Upper lobe of right lung (tissue), 1 donor: Measurements from ENCODE around the gene SERPINA4. TPM values are rescaled to one million over a fixed set of nuclear protein-coding genes. Genes with fewer than 3 reads are reported as not detected.
"Not testable (repeated sequence)": the region's sequence is repeated elsewhere in the genome, so short reads cannot be mapped to it uniquely, and the experiment has no call there.

Experiments used
- ATAC-seq: fragments of 200-7000 bp; cut with Tn5 transposase; one replicate; pipeline ENCODE4 v1.9.1; 2020; ENCODE audit warnings: mild to moderate bottlenecking, moderate library complexity
- DNase-seq: peaks from one replicate; pipeline ENCODE4 v3.0.0-alpha.2; 2020
- H3K27ac ChIP-seq: fragments of 200-600 bp; one replicate; pipeline ENCODE4 v1.8.0; 2022
- H3K27me3 ChIP-seq: fragments of 200-600 bp; one replicate; pipeline ENCODE4 v1.8.0; 2022; ENCODE audit warnings: mild to moderate bottlenecking
- H3K36me3 ChIP-seq: fragments of 200-600 bp; one replicate; pipeline ENCODE4 v1.8.0; 2022
- H3K4me1 ChIP-seq: fragments of 200-600 bp; one replicate; pipeline ENCODE4 v1.8.0; 2022
- H3K4me3 ChIP-seq: fragments of 200-600 bp; one replicate; pipeline ENCODE4 v1.8.0; 2022; ENCODE audit warnings: mild to moderate bottlenecking
- H3K9me3 ChIP-seq: fragments of 200-600 bp; one replicate; pipeline ENCODE4 v1.8.0; 2022
- intact Hi-C: fragments of 100-400 bp; cut with DNase I; formaldehyde crosslinking; loops from one replicate; pipeline ENCODE4 v1.11.0; 2022
- total RNA-seq: library from RNA; stranded (reverse); fragmentation: NEBNext Ultra II Directional; extraction: Animal tissue kit (Norgen Biotek cat#: 25700); gene quantifications from one replicate; pipeline ENCODE4 v1.2.1, GENCODE V29; 2021
- TF ChIP-seq, protein P1 (sequence below): fragments of 200-600 bp; IDR thresholded peaks from one replicate; pipeline ENCODE4 v1.8.0; 2022; ENCODE audit warnings: antibody characterized with exemption
- donor health status: DM: no; HTN: yes; CAD: no; lungs with severe emphysema.

Gene SERPINA4
- total RNA-seq, 1 donor from 2014 or later, result not detected

DNA sequence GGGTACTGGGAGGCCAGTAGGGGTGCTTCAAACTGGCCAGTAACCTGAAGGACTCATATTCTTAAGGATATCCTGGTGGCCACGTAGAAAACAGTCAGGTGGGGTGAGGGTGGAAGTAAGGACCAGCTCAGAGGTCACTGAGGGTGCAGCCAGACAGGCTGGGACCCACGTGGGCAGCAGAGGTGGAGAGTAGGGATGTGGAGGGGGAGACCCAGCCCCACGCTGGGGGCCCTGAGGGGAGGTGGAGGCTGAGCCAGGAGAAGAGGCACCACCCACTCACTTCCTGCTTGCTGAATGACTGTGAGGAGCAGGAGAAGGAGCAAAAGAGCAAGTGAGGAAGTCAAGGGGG, 38.4 kb downstream of the SERPINA4 start:
- Histone ChIP-seq H3K36me3 (no peaks in the 10 kb centered on the region), H3K9me3 (no peaks in the 10 kb centered on the region), H3K4me1 (peaks cover 9% of the 10 kb centered on the region), H3K27me3 (no peaks in the 10 kb centered on the region), H3K4me3 (no peak overlapping the region), H3K27ac (peak overlapping the region; percentile 48)
- TF ChIP-seq, protein P1, sequence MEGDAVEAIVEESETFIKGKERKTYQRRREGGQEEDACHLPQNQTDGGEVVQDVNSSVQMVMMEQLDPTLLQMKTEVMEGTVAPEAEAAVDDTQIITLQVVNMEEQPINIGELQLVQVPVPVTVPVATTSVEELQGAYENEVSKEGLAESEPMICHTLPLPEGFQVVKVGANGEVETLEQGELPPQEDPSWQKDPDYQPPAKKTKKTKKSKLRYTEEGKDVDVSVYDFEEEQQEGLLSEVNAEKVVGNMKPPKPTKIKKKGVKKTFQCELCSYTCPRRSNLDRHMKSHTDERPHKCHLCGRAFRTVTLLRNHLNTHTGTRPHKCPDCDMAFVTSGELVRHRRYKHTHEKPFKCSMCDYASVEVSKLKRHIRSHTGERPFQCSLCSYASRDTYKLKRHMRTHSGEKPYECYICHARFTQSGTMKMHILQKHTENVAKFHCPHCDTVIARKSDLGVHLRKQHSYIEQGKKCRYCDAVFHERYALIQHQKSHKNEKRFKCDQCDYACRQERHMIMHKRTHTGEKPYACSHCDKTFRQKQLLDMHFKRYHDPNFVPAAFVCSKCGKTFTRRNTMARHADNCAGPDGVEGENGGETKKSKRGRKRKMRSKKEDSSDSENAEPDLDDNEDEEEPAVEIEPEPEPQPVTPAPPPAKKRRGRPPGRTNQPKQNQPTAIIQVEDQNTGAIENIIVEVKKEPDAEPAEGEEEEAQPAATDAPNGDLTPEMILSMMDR, result no peak
- DNase-seq (no peak), ATAC-seq (peak; percentile 2)
- intact Hi-C loops, result no loop called here

DNA sequence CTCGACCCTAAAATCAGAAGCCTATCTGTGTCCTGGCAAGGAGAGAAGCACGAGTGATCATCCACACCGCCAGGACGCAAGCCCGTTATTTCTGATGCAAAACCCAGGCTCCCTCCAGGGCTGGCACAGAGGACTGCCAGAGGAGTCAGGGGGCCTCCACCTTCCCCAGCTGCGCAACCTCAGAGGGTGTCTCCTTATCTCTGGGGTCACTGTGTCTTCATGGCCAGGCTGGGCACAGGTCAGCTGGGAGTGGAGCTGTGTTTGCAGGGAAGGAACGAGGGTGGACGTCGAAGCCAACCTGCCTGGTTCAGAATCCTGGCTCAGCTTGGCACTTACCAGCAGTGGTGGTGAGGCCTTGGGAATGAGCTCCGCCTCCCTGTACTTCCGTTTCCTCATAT, 38.9 kb downstream of the SERPINA4 start:
- H3K36me3 ChIP-seq, result no peaks in the 10 kb centered on the region
- no peaks in the 10 kb centered on the region for H3K9me3 ChIP-seq
- H3K4me1 ChIP-seq, result peaks cover 9% of the 10 kb centered on the region
- ATAC-seq (no peak), DNase-seq (no peak)
- no peaks in the 10 kb centered on the region for H3K27me3 ChIP-seq
- TF ChIP-seq, protein P1, result no peak
- H3K4me3 ChIP-seq, result no peak overlapping the region
- H3K27ac ChIP-seq, result no peak overlapping the region
- intact Hi-C loops, result no loop called here

DNA sequence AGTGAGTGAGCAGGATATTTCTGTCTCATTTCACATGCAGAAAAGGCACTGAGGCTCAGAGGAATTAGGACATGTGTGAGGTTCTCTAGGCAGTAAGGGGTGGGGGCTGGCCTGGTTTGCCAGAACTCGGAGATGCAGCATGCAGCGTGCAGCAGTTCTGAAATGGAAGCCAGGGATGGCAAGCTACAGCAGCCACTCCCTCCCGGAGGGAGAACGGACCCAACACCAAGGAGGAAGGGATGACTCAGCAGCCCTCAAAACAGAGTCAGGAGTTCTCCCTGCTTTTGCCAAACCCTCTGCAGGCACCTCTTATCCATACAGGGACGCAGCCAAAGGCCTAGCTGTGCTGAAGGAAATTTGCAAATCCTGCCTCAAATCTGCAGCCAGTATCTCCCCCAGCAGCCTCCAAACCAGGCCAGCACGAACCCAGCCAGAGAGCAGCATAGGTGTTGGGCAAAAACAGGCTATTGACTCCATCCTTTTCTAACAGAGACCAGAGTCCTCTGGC, 40.7 kb downstream of the SERPINA4 start:
- H3K4me3 ChIP-seq, result no peak overlapping the region
- H3K36me3 ChIP-seq, result no peaks in the 10 kb centered on the region
- TF ChIP-seq, protein P1, result no peak
- intact Hi-C loops, result no loop called here
- no peak for DNase-seq
- peak overlapping the region; percentile 24 for H3K27ac ChIP-seq
- no peaks in the 10 kb centered on the region for H3K27me3 ChIP-seq
- no peaks in the 10 kb centered on the region for H3K9me3 ChIP-seq
- peak; percentile 47 for ATAC-seq
- peaks cover 9% of the 10 kb centered on the region for H3K4me1 ChIP-seq

DNA sequence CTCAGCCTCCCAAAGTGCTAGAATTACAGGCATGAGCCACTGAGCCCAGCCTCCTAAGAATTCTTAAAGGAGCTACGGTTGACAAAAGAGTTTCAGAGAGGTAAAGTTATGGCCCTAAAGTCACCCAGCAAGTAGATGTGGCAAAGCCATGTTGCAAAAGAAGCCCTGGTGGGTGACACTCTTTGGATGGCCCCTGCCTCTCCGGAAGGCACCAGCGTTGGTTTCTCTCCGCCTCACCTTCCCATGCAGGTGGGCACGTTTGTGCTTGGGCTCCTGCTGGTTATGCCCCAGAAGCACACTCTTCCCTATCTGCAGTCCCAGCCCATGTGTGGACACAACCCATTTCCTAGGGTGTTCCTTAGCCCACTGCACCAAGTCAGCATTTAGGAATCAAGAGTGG, 41.5 kb downstream of the SERPINA4 start:
- no peaks in the 10 kb centered on the region for H3K27me3 ChIP-seq
- TF ChIP-seq, protein P1, result no peak
- intact Hi-C loops, result no loop called here
- H3K9me3 ChIP-seq, result no peaks in the 10 kb centered on the region
- DNase-seq, result no peak
- peaks cover 9% of the 10 kb centered on the region for H3K4me1 ChIP-seq
- no peak for ATAC-seq
- no peak overlapping the region for H3K4me3 ChIP-seq
- H3K36me3 ChIP-seq, result no peaks in the 10 kb centered on the region
- H3K27ac ChIP-seq, result peak overlapping the region; percentile 24

DNA sequence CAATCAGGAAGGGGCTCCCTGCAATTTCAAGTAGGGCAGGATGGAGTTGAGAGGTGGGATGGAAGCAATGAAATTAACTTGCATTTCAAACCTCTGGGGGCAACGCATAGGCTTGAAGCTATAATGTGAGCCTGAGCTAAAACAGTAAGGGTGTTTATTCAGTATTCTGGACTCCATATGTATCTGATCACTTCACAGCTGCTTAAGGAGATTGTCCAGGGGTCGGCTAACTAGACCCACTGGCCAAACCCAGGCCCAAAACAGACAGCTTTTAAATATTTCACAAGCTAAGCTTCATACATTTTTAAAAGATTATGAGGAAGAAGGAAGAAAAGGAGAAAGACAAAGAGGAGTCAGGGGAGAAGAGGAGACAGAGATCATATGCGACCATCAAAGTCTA, 44.1 kb downstream of the SERPINA4 start:
- DNase-seq, result no peak
- intact Hi-C loops, result no loop called here

DNA sequence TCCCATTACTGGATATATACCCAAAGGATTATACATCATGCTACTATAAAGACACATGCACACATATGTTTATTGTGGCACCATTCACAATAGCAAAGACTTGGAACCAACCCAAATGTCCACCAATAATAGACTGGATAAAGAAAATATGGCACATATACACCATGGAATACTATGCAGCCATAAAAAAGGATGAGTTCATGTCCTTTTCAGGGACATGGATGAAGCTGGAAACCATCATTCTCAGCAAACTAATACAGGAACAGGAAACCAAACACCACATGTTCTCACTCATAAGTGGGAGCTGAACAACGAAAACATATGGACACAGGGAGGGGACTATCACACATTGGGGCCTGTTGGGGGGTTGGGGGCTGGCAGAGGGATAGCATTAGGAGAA, 47.7 kb downstream of the SERPINA4 start:
- DNase-seq, H3K4me3 ChIP-seq, H3K4me1 ChIP-seq, H3K27me3 ChIP-seq, intact Hi-C loops, H3K36me3 ChIP-seq, H3K9me3 ChIP-seq, ATAC-seq, H3K27ac ChIP-seq: not testable (repeated sequence)

More for the DNA sequence above, 44.1 kb downstream of the SERPINA4 start:
- Histone ChIP-seq H3K36me3 (no peaks in the 10 kb centered on the region), H3K4me1 (no peaks in the 10 kb centered on the region), H3K27ac (no peak overlapping the region), H3K9me3 (no peaks in the 10 kb centered on the region), H3K27me3 (no peaks in the 10 kb centered on the region), H3K4me3 (no peak overlapping the region)
- no peak for ATAC-seq
- TF ChIP-seq, protein P1, result no peak
